Left renal pelvis (tissue), 4 donors: ENCODE data around the gene CPSF2. TPM values are rescaled to one million over a fixed set of nuclear protein-coding genes. Genes with fewer than 3 reads are reported as not detected.

ENCODE experiments used
- polyA plus RNA-seq, 4 donors: library from polyadenylated mRNA; unstranded; fragments of 120-200 nt; gene quantifications; one replicate each; pipeline ENCODE4 v1.2.1, GENCODE V29; 2013; ENCODE audit not compliant: insufficient read length in 4 of 4

The CPSF2 gene
- polyA plus RNA-seq, 4 donors: 50.7 to 81.2 (median 63.8) TPM

Other genes starting within 250 kb of the CPSF2 start
- gene FBLN5, start 174.3 kb upstream of the CPSF2 start, polyA plus RNA-seq: 100 to 1,000 TPM; 134 to 196 (median 165) TPM
- 10 to 100 TPM; 33.7 to 46.1 (median 37.3) TPM for gene TRIP11, start 81.9 kb upstream of the CPSF2 start, polyA plus RNA-seq
- gene ATXN3, start 15.4 kb upstream of the CPSF2 start, polyA plus RNA-seq: 10 to 100 TPM; 23.6 to 36.4 (median 32.9) TPM
- 100 to 1,000 TPM; 121 to 192 (median 185) TPM for gene NDUFB1, start 263 bp upstream of the CPSF2 start, polyA plus RNA-seq
- gene SLC24A4, start 201.2 kb downstream of the CPSF2 start, polyA plus RNA-seq: under 1 TPM; 0.11 to 0.81 (median 0.25) TPM